Activated naive CD4-positive, alpha-beta T cell (primary cell): ENCODE measurements around the gene PACRG.

Experiments
- DNase-seq, 4 experiments: peaks; one replicate each; lab custom pipeline; 2025; lab: John Stamatoyannopoulos, UW

The PACRG gene

DNA sequence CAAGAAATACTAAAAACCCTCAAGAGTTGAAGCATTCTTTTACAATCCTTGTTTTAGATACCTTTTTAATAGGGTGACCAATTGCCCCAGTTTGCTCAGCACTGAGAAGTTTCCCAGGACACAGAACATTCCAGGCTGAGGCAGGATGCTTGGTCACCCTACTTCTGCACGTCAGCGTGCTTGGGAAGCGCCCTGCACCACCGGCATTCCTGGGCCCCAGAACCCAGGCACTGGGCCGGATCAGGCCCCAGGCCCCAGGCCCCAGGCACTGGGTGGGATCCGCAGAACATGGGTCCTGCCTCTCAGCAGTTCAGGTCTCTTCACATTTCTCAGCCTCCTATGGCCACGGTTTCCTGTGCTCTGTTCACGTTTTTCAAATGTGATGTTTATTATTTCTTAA lies 472.9 kb downstream of the PACRG start:
- DNase-seq = no peak

DNA sequence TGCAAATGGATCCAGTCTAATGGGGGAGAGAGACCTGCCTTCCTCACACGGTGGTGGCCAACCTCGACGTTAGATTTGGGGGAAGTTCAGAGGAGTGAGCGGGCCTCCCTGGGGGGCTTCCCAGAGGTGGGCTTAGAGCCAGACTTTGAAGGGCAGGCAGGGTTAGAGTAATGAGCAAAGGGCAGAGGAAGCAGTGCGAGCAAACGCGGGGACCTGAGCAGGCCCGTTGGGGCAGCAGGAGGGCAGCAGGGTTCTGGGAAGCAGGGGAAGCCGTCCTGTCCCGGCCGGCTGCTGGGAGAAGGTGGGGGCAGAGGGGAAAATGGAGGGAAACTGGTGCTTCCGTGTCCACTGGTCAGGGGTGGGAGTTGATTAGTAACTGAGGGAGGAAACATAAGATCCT lies 474.1 kb downstream of the PACRG start:
- no peak for DNase-seq

DNA sequence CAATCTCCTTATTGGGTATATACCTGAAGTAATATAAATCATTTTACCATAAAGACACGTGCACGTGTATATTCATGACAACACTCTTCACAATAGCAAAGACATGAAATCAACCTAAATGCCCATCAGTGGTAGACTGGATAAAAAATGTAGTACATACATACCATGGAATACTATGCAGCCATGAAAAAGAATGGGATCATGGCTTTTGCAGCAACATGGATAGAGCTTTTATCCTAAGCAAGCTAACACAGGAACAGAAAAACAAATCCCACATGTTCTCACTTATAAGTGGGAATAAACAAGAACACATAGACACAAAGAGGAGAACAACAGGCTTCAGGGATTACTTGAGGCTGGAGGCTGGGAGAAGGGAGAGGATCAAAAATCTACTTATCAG lies 478.4 kb downstream of the PACRG start:
- DNase-seq = no peak

DNA sequence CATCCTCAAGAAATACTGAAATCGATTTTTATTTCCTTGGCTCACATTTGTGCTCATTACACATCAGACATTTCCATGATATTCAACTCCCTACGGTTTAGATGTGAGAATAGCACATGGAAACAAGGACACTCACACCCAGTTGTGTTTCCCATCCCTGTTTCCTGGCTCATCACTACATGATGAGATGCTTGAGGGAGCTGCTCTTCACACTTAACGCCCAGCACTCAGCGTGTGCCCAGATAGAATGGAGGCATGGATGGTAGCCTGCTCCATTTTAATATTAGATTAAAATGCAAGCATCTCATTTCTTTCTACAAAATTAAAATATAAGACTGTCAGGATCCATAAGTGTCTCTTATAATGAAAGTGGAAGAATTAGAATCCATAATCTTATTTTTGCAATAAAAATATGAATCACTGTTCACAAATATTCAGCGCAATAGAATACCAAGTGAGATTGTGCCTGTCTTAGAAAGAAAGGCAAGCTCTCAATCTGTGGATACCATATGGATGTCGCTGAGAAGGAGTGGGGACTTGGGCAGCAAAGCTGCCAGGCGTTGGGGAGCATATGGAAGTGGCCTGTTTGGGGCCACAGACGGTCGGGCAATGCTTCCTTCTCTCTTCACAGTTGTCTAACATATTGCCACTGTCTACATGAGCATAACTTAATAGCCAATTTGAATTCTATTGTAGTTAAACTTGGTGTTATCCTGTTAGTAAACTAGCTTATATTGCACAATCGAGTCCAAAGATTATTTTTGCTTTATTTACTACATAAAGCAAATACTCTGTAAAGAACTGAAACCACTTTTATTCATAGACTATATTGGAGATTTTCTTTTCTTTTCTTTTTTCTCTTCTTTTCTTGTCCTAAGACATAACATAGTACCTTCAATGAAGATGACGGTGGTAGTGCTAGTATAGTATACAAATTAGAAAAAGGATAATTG lies 479.9 kb downstream of the PACRG start:
- DNase-seq = no peak

DNA sequence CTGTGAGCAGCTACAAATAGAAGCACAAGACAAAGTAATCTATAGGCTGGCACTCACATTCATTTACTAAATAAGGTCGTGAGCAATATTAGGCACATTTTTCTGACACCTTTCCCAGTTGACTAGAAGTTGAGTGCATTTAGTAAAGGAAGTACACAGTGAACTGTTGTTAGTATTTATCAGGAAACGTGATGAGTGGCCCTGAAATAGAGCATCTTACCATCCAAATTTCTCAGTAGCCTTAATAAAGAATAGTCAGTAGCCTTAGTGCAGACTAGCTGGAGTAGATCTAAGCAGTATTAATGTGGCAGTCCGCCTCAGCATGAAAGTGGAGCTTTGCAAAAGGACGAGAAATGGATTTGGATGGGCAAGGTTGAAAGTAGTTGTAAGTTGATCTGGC lies 481.2 kb downstream of the PACRG start:
- DNase-seq = no peak

DNA sequence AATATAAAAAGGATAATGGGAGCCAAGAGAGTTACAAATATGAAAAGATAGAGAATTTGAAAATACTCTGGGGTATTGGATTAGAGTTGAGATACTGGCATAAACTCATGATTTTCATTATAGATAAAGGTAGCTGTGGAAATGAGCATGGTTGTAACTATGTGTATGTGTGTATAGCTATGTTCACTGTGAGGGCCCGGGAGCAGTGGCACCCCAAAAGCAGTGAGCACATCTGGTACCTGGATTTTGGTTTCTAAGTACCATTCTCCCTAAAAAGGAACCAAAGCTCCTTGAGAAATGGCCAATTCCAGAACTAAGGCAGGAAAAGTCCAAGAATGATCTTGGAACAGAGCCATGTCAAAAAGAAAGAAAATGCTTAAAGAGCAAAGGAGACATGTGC lies 484.3 kb downstream of the PACRG start:
- no peak for DNase-seq

DNA sequence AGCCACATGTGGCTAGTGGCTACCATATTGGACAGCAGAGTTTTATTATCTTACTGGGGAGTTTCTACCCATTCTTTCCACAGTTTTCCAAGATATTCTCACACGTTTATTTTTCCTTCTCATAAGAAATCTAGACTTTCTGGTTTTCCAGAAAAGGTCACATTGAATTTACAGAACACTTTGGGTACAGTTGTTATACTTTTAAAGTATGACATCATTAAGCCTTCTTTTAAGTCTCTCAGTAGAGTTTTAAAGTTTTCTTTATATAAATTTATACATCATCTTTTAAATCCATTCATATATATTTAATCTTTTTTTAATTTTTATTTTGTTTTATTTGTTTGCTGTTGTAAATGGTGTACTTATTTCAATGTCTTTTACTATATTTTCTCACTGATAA lies 486.5 kb downstream of the PACRG start:
- no peak for DNase-seq

DNA sequence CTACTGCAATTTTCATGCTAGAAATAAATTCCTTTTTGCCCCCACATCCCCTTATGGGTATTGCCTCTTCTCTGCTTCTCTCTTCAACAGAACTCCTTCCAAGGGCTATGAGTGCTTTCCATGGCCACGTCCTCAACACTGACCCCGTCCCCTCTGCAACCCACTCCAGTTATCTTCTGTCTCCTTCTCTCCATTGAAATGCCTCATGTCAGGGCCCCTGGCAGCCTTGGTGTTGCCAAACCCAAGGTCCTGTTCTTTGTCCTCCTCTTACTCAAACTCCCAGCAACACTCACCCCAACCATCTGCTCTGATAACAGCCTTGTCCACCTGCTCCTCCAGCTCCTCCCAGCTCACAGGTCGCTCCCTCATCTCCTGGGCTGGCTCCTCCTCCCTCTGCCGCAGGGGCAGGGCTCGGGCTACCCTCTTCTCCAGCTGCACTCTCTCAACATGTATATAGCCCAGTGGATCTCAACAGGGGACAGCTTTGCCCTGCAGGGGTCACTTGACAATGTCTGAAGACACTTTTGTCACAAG lies 490.7 kb downstream of the PACRG start:
- DNase-seq = no peak

DNA sequence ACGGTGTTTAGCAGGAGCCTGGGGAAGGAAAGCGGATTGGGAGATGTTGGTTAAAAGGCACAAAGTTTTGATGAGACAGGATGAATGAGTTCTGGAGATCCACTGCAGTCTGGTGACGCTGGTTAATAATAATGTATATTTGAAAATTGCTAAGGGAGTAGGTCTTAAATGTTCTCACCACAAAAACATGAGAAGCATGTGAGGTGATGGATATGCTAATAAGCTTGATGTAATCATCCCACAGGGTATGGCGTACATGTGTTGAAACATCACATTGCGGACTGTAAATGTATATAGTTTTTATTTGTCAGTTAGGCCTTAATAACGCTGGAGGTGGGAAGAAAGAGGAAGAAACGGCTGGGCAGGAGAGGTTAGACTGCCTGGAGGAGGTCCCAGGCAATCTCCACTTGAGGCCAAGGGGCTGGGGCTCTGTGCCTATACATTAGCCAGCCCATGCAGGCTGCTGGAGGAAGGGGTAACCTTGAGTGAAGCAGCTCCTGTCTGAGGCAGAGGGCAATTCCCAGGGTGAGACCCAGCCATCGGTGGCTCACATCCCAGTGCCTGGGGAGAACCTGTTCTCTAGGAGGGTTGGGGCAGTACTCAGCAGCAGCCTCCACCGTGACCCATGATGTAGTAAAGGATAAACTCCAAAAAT lies 498.5 kb downstream of the PACRG start:
- DNase-seq = no peak

DNA sequence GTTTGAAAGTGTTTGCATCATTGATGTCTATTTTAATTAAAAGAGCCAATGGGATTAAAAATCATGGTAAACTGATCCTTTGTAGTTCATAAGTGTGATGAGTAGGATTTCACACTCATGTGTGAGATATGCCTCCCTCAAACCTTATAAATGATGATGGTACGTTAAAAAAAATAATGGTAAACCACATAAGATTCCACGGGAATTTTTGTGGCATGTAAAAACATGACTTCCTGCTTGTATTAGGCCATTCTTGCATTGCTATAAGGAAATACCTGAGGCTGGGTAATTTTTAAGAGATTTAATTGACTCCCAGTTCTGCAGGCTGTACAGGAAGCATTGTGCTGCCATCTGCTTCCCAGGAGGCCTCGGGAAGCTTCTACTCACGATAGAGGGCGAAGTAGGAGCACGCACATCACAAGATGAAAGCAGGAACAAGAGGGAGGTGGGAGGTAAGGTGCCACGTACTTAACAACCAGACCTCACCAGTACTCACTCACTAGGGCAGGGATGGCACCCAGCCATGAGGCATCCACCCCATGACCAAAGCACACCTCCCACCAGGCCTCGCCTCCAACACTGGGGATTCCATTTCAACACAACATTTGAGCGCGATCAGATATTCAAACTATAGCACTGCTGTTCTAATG lies 499.2 kb downstream of the PACRG start:
- DNase-seq = no peak

DNA sequence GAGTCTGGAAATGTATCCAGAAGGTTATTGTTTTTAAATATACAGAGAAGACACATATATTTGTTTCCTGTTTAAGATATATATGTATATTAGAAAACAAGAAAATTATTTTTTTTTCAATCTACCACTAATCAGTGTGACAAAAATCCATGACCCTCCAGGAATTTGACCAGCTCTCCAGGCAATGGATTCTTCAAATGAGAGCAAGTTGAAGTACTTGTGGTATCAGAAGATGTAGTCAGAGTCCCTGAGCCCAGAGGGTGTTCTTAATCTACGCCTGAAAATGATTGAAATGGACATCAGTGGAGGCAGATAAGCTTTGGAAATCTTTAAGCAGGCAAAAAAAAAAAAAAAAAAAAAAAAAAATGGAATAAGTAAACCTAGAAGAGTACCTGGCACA lies 500.3 kb downstream of the PACRG start:
- DNase-seq = no peak

DNA sequence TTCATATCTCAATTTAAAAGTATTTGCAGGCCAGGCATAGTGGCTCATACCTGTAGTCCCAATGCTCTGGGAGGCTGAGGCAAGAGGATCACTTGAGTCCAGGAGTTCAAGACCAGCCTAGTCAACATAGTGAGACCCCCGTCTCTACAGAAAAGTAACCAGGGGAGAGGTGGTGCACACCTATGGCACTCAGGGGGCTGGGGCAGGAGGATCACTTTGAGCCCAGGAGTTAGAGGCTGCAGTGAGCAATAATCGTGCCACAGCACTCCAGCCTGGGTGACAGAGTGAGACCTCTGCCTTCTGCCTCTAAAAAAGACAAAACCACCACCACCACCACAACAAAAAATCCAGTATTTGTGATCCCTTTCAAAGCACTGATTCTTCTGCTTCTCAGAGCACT lies 501.3 kb downstream of the PACRG start:
- DNase-seq = no peak

DNA sequence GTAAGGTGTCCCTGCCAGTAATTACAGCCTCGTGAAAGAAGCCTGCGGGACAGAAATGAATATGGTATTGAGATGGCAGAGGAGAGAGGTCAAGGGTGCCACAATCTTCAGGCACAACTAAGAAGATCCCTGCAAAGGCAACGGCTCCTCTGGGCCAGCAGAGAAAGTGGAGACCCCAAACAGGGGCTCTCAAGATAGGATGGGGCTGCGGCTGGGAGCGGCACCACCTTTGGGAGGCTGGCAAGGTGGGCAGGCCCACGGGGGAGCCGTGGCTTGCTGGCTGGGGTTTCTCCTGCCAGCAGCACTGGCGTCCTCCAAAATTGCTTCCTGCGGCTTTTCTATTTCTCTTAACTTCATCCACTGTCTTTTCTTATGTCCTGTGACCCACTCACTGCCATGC lies 503.1 kb downstream of the PACRG start:
- no peak for DNase-seq

DNA sequence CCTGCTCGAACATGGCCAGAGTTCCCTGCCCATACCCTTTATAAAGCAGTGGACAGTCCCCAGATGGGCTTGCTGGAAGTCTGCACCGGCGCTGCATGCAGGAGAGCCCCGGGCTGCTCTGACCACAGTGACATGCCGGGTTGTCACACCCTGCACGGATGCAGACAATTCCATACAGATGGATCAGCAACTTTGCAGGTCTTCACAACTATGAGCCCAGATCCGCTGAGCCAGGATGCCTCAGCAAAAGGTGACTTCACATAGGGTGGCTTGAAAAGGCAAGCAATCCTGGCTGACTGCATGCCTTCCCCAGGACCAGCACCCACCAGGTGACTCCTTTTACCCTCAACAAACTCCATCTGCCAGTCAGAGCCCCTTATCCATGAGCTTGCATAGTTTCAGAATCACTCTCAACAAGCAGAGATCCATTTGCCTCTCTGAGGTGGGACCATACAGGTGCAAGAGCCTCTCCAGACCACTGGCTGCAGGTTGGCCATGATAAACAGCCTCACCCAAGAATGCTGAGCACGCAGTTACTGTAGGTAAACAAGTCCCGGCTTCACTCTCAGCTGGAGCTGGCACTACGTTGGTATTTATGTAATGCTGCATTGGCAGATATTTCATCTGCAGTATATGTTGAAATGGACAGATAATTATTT lies 503.7 kb downstream of the PACRG start:
- no peak for DNase-seq

DNA sequence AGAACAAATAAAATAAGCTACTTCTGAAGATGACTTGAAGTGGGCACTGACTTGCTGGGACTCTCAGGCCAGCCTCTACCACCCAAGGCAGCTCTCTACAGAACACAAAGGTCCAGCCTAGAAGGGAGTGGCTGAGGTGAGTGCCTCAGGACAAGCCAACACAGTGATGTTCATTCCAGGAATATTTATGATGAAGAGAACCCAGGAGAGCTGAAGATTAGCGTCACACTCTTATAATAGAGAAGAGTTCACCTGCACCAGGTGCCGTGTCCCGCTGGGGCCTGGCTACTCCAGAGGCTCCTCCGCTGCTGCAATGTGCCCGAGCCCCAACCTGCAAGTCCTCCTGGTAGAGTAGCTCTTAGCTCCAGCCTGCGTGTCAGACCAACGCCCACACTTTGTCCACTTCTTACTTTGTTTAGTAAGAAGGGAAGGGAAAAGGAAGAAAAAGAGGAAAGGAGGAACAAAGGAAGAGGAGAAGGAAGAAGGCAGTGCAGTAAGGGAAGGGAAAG lies 504.3 kb downstream of the PACRG start:
- no peak for DNase-seq

DNA sequence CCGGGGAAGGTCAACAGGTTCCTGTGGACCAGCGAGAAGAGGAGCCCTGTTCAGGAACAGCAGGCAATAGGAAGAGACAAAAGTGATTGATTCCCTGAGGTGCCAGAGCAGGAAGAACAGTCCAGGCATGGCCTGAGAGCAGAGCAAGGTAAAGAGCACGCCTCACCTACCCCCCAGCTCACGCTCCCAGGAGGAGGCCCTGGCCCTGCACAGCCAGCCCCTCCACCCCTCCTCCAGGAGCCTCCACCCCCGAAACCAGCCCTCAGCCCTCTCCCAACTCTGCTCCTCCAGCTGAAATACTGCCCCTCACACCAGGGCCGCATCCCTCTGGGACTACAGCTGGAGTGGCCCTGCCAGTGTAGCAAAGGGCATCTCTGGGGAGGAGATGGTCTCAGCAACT lies 504.9 kb downstream of the PACRG start:
- DNase-seq = no peak

DNA sequence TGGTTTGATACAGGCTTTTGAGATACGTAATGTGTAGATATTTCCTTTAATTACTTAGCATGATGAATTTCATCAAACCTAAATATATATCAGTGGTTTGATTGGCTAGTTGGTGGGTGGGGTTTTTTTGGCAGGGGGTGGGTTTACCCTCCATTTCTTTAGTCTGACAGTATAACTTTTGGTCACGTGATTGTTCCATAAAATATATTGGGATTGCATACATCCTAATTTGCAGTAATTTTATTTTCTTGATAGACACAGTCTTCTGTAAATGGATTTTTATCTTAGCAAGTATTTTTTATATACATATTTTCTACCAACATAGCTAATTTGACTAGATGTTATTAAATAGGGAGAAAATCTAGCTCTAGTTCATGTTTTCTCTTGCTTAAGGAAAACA lies 509.3 kb downstream of the PACRG start:
- no peak for DNase-seq

DNA sequence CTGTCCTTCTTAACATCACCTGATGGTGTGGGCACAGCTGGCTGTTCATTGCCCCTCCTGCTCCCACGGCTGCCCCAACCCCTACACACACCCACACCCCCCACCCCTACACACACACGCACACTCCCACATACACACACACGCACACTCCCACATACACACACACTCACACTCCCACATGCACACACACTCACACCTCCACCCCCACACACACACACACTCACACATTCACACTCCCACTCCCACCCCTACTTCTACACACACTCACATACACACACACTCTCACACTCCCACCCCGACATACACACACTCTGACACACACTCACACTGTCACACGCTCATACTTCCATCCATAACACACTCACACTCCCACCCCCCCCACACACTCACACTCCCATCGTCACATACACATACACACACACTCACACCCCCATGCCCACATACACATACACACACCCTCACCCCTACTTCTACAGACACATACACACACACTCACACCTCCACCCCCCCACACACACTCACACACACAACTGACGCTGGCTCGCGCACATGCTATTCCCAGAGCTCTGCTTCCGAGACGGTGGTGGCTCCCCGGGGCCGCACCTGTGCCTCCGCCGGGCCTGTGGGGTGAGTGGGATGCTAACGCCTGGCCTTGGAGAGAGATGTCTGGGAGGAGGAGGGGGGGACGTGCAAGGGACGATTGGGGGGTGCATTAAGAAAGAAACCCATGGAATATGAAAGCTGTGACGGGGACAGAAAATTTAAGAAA lies 512.0 kb downstream of the PACRG start:
- DNase-seq = no peak

DNA sequence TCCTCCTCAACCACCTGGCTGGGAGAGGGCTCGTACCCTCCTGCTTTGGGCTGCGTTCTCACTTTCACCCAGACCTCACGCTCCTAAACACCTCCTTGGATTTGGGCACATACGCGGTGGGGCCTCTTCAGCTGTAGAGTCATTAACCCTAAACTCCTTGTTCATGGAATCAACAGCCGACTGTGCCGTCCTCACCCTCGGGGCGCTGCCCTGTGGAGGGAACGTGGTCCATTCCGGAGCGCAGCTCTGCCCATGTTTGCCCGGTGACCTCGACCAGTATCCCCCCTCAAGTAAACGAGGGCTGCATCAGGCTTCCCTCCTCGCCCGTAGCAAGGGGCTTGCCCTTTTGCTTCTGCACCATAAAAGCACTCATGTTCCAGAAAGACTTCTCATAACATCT lies 512.8 kb downstream of the PACRG start:
- no peak for DNase-seq

DNA sequence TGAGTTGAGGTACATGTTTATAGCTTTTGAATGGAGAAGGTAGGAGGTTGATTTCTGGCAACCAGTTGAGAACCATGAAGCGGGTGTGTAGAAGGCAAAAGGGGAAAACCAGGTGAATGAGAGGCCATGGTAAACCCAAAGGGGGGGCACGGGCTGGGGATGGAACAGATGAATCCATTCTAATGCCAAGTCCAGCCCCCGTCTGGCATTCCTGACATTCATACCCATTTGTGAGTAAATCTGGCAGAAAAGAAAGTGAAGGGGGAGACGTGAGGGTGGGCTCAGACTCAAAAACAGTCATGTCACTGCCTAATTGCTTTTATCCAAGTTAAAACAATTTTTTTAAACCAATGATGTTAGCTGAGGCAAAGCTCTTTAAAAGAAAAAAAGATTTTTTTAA lies 513.9 kb downstream of the PACRG start:
- no peak for DNase-seq

DNA sequence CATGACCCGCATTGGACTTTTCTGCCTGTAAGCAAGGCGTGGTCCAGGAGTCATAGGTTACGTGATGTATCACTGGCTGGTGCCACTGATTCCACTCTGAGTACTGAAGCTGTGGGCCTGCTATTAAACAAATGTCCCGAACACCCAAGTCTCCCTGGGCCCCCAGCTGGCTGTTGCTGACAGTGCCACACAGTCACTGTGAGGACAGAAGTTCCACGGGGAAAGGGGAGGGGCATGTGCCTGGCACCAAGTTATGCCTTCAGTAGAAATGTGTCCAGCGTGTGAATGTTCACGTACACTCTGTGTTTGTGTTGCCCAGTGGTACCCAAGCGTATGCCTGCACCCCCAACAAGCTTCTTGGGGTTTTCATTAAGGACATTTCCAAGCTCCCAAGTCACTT lies 515.3 kb downstream of the PACRG start:
- DNase-seq = no peak
